ENCODE data around the gene ELF4.

- TF ChIP-seq CTCF (IDR thresholded peaks at IDR 0.05; ENCODE audit: insufficient read depth, low read depth, low read length) (no peak), EZH2 (IDR thresholded peaks at IDR 0.05; ENCODE audit: insufficient read depth, low read length) (no peak)
Measured at GRCh38 chrX:130083656-130084382, 26.5 kb downstream of the ELF4 start.
